ENCODE data around the gene SCAMP5. TPM values are rescaled to one million over a fixed set of nuclear protein-coding genes. Genes with fewer than 3 reads are reported as not detected.
A peak's percentile ranks its signal among the peaks of the same experiment; 100 is the strongest.

SCAMP5 gene
- total RNA-seq, 1 donor from 2014 or later: 16.4 TPM

DNA sequence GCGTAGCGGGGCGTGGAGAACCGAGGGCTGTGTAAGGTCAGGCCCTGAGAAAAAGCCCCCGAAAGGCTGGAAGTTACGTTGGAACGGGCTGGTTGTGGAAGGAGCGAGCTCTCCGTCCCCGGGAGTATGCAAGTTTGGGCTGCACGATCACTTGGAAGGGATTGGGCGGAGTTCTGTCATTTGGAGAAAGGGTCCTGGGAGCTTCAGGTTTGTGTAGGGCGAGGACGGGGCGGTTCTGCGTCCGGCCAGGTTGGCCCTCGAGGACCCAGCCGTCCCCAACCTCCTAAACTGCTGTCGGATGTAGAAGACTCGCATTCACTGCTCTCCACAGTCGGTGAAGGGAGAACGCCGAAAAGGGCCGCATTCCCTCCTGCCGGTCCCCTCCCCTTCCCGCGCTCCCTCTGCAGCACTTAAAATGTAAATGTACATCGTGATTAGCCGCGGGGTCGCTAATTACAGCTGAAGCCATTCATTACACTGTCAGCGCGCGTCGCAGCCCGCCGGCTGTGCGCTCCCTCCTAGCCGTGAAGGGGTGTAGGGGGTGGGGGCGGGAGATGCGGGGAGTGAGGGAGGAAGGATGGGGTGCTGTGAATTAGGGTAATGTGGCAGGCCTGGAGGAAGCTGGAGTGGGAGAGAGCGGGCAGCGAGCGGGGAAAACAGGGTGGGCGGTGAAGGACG is 36.3 kb upstream of the SCAMP5 start:
- H3K36me3 Mint-ChIP-seq: no peaks in the 10 kb centered on the region
- H3K27ac Mint-ChIP-seq: no peak overlapping the region
- H3K27me3 ChIP-seq: peaks cover 89% of the 10 kb centered on the region
- H3K36me3 ChIP-seq: no peaks in the 10 kb centered on the region
- peaks cover 38% of the 10 kb centered on the region for H3F3A ChIP-seq (ENCODE audit: low read depth)
- H3K27me3 Mint-ChIP-seq (ENCODE audit: insufficient read depth, low read depth): peaks cover 62% of the 10 kb centered on the region
- no peak overlapping the region for H3K9ac ChIP-seq
- TF ChIP-seq EZH2phosphoT487 (IDR thresholded peaks at IDR 0.05): peak; percentile 55
- TF ChIP-seq, protein P1, sequence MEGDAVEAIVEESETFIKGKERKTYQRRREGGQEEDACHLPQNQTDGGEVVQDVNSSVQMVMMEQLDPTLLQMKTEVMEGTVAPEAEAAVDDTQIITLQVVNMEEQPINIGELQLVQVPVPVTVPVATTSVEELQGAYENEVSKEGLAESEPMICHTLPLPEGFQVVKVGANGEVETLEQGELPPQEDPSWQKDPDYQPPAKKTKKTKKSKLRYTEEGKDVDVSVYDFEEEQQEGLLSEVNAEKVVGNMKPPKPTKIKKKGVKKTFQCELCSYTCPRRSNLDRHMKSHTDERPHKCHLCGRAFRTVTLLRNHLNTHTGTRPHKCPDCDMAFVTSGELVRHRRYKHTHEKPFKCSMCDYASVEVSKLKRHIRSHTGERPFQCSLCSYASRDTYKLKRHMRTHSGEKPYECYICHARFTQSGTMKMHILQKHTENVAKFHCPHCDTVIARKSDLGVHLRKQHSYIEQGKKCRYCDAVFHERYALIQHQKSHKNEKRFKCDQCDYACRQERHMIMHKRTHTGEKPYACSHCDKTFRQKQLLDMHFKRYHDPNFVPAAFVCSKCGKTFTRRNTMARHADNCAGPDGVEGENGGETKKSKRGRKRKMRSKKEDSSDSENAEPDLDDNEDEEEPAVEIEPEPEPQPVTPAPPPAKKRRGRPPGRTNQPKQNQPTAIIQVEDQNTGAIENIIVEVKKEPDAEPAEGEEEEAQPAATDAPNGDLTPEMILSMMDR (IDR thresholded peaks at IDR 0.05): no peak
- TF ChIP-seq EZH2 (IDR thresholded peaks at IDR 0.05): peak; percentile 73
- H3K9me3 ChIP-seq (ENCODE audit: low read depth): no peaks in the 10 kb centered on the region
- peak overlapping the region; percentile 39 for H2AFZ ChIP-seq (replicated peaks)
- H3K9me3 Mint-ChIP-seq: no peaks in the 10 kb centered on the region
- H3K4me3 ChIP-seq: peak overlapping the region; percentile 49
- H3K4me1 ChIP-seq: peaks cover 28% of the 10 kb centered on the region
- H4K20me1 ChIP-seq (ENCODE audit: low read depth): peaks cover 11% of the 10 kb centered on the region
- no peak overlapping the region for H3K27ac ChIP-seq
- H3K79me2 ChIP-seq (ENCODE audit: low read depth): no peaks in the 10 kb centered on the region
- DNase-seq (ENCODE audit: low spot score): peak; percentile 74
- peaks cover 22% of the 10 kb centered on the region for H3K4me1 Mint-ChIP-seq
- peak overlapping the region; percentile 78 for H3K4me2 ChIP-seq
- H3K4me3 Mint-ChIP-seq: peak overlapping the region; percentile 82

DNA sequence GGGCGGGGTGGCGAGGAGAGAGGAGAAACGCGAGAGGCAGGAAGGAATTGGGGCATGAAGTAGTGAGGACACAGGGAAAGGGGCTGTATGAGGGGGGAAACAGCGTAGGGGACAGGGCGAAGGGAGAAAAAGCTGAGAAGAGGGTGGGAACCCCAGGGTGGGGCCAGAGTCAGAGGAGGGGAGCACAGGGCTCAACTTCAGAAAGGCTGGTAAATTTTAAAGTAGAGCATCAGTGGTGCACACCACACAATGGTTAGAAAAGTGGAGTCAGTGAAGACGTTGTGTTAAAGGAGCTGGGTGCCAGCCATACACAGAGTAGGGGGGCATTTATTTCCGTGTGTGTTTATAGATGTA is 35.8 kb upstream of the SCAMP5 start:
- H3K4me2 ChIP-seq: peak overlapping the region; percentile 78
- Mint-ChIP-seq H3K9me3 (no peaks in the 10 kb centered on the region), H3K27ac (no peak overlapping the region), H3K27me3 (ENCODE audit: insufficient read depth, low read depth) (peaks cover 62% of the 10 kb centered on the region), H3K4me3 (no peak overlapping the region), H3K36me3 (no peaks in the 10 kb centered on the region), H3K4me1 (peaks cover 18% of the 10 kb centered on the region)
- peaks cover 28% of the 10 kb centered on the region for H3K4me1 ChIP-seq
- H3K4me3 ChIP-seq: peak overlapping the region; percentile 49
- H3K9ac ChIP-seq: no peak overlapping the region
- TF ChIP-seq EZH2phosphoT487 (IDR thresholded peaks at IDR 0.05) (no peak), EZH2 (IDR thresholded peaks at IDR 0.05) (no peak)
- TF ChIP-seq, protein P1 (IDR thresholded peaks at IDR 0.05): no peak
- H3K79me2 ChIP-seq (ENCODE audit: low read depth): no peaks in the 10 kb centered on the region
- no peaks in the 10 kb centered on the region for H3K36me3 ChIP-seq
- H3F3A ChIP-seq (ENCODE audit: low read depth): peaks cover 38% of the 10 kb centered on the region
- H3K27ac ChIP-seq: no peak overlapping the region
- no peaks in the 10 kb centered on the region for H3K9me3 ChIP-seq (ENCODE audit: low read depth)
- peaks cover 88% of the 10 kb centered on the region for H3K27me3 ChIP-seq
- H2AFZ ChIP-seq (replicated peaks): peak overlapping the region; percentile 39
- no peak for DNase-seq (ENCODE audit: low spot score)
- H4K20me1 ChIP-seq (ENCODE audit: low read depth): peaks cover 11% of the 10 kb centered on the region

DNA sequence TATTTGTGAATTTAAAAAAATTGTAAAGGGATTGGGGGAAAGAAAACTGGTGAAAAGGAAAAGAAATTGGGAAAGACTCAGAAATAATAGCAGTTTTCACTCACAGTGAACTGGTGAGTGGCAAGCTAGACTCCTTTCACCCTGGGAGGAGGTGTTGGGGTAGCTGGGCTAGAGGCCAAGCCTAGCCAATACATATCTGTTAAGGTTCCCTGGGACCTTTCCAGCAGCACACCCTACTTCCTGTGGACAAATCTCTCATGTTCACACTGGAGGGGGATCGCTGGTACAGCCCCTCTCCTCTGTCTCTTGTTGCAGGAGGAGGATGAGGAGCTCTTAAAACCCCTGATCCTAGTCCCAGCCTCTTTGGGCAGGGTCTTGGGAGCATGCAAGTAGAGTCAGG is 35.1 kb upstream of the SCAMP5 start:
- H3K4me2 ChIP-seq: no peak overlapping the region
- Mint-ChIP-seq H3K4me1 (peaks cover 12% of the 10 kb centered on the region), H3K36me3 (no peaks in the 10 kb centered on the region), H3K9me3 (no peaks in the 10 kb centered on the region), H3K27ac (no peak overlapping the region), H3K4me3 (no peak overlapping the region), H3K27me3 (ENCODE audit: insufficient read depth, low read depth) (peaks cover 60% of the 10 kb centered on the region)
- no peak overlapping the region for H3K27ac ChIP-seq
- H3K4me3 ChIP-seq: no peak overlapping the region
- H3K9ac ChIP-seq: no peak overlapping the region
- H3K9me3 ChIP-seq (ENCODE audit: low read depth): no peaks in the 10 kb centered on the region
- H3K27me3 ChIP-seq: peaks cover 81% of the 10 kb centered on the region
- H4K20me1 ChIP-seq (ENCODE audit: low read depth): peaks cover 10% of the 10 kb centered on the region
- H3K36me3 ChIP-seq: no peaks in the 10 kb centered on the region
- H2AFZ ChIP-seq (replicated peaks): no peak overlapping the region
- H3K4me1 ChIP-seq: peaks cover 21% of the 10 kb centered on the region
- TF ChIP-seq, protein P1 (IDR thresholded peaks at IDR 0.05): no peak
- TF ChIP-seq EZH2 (IDR thresholded peaks at IDR 0.05) (no peak), EZH2phosphoT487 (IDR thresholded peaks at IDR 0.05) (no peak)
- peaks cover 37% of the 10 kb centered on the region for H3F3A ChIP-seq (ENCODE audit: low read depth)
- H3K79me2 ChIP-seq (ENCODE audit: low read depth): no peaks in the 10 kb centered on the region
- DNase-seq (ENCODE audit: low spot score): no peak
